Activated naive CD4-positive, alpha-beta T cell treated with anti-CD3 and anti-CD28 coated beads for 36 hours (primary cell): ENCODE data around the gene NEK6. TPM values are rescaled to one million over a fixed set of nuclear protein-coding genes. Genes with fewer than 3 reads are reported as not detected.

ENCODE experiments used
- CTCF ChIA-PET: fragments of 350-600 bp; sonication (Branson Sonifier 250); formaldehyde crosslinking; loops from one replicate; lab custom pipeline; 2021; ENCODE audit warnings: antibody characterized with exemption; lab: Charles Lee
- DNase-seq: peaks from one replicate; pipeline ENCODE4 v3.0.0-alpha.2; 2020
- H3K27ac Mint-ChIP-seq: one replicate; pipeline ENCODE4 v1.8.0; 2021; ENCODE audit warnings: mild to moderate bottlenecking, mixed read lengths
- H3K27me3 Mint-ChIP-seq: one replicate; pipeline ENCODE4 v1.8.0; 2021; ENCODE audit warnings: low read depth, mixed read lengths
- H3K36me3 Mint-ChIP-seq: one replicate; pipeline ENCODE4 v1.8.0; 2021; ENCODE audit warnings: low read depth, mixed read lengths
- H3K4me1 Mint-ChIP-seq: one replicate; pipeline ENCODE4 v1.8.0; 2021; ENCODE audit warnings: low read depth, mixed read lengths
- H3K4me3 Mint-ChIP-seq: one replicate; pipeline ENCODE4 v1.8.0; 2021; ENCODE audit warnings: mild to moderate bottlenecking, moderate library complexity, mixed read lengths
- H3K9me3 Mint-ChIP-seq: one replicate; pipeline ENCODE4 v1.8.0; 2021; ENCODE audit warnings: mixed read lengths
- intact Hi-C: fragments of 100-400 bp; cut with micrococcal nuclease; formaldehyde crosslinking; loops from one replicate; pipeline ENCODE4 v1.15.1; 2023
- total RNA-seq, 2 experiments: library from RNA; stranded (reverse); gene quantifications; one replicate each; pipeline ENCODE4 v1.2.3, GENCODE V29; 2021

NEK6 gene
- total RNA-seq, 2 experiments from 2014 or later, result 0.89 to 1.5 TPM

- H3K4me1 Mint-ChIP-seq, result peaks cover 25% of the 10 kb centered on the region
- CTCF ChIA-PET, result interaction anchor here (2.2 kb wide), 1 partner anchor 130 kb away, joined by 5 read pairs; no protein-coding TSS in a partner anchor
- peaks cover 46% of the 10 kb centered on the region for H3K27me3 Mint-ChIP-seq
- no peaks in the 10 kb centered on the region for H3K9me3 Mint-ChIP-seq
- H3K4me3 Mint-ChIP-seq, result peak overlapping the region; percentile 75
- no peak overlapping the region for H3K27ac Mint-ChIP-seq
- intact Hi-C loops, result no loop called here
- DNase-seq, result no peak
- H3K36me3 Mint-ChIP-seq, result peaks cover 2% of the 10 kb centered on the region
Observed at GRCh38 chr9:124256517-124257069, 1.2 kb upstream of the NEK6 start.

GRCh38 chr9:124257070-124257843, 492 bp upstream of the NEK6 start:
- H3K4me3 Mint-ChIP-seq, result peak overlapping the region; percentile 75
- intact Hi-C loops, result no loop called here
- H3K4me1 Mint-ChIP-seq, result peaks cover 25% of the 10 kb centered on the region
- peaks cover 2% of the 10 kb centered on the region for H3K36me3 Mint-ChIP-seq
- peaks cover 53% of the 10 kb centered on the region for H3K27me3 Mint-ChIP-seq
- no peak for DNase-seq
- no peak overlapping the region for H3K27ac Mint-ChIP-seq
- no peaks in the 10 kb centered on the region for H3K9me3 Mint-ChIP-seq
- CTCF ChIA-PET, result no interaction called here

- CTCF ChIA-PET, result no interaction called here
- Mint-ChIP-seq H3K4me1 (peaks cover 25% of the 10 kb centered on the region), H3K9me3 (no peaks in the 10 kb centered on the region), H3K36me3 (peaks cover 2% of the 10 kb centered on the region), H3K27ac (no peak overlapping the region), H3K4me3 (peak overlapping the region; percentile 80), H3K27me3 (peaks cover 55% of the 10 kb centered on the region)
- DNase-seq, result no peak
- intact Hi-C loops, result no loop called here
Observed at GRCh38 chr9:124258607-124259157, 933 bp downstream of the NEK6 start.

GRCh38 chr9:124259158-124259808, 1.5 kb downstream of the NEK6 start:
- Mint-ChIP-seq H3K4me1 (peaks cover 19% of the 10 kb centered on the region), H3K4me3 (peak overlapping the region; percentile 57), H3K9me3 (no peaks in the 10 kb centered on the region), H3K27me3 (peaks cover 55% of the 10 kb centered on the region), H3K27ac (no peak overlapping the region), H3K36me3 (peaks cover 2% of the 10 kb centered on the region)
- DNase-seq, result no peak
- intact Hi-C loops, result no loop called here
- CTCF ChIA-PET, result no interaction called here

- intact Hi-C loops, result no loop called here
- H3K4me3 Mint-ChIP-seq, result no peak overlapping the region
- H3K4me1 Mint-ChIP-seq, result peaks cover 9% of the 10 kb centered on the region
- peaks cover 2% of the 10 kb centered on the region for H3K36me3 Mint-ChIP-seq
- no peaks in the 10 kb centered on the region for H3K9me3 Mint-ChIP-seq
- peaks cover 55% of the 10 kb centered on the region for H3K27me3 Mint-ChIP-seq
- CTCF ChIA-PET, result no interaction called here
- H3K27ac Mint-ChIP-seq, result no peak overlapping the region
- DNase-seq, result no peak
Observed at GRCh38 chr9:124260769-124261603, 3.2 kb downstream of the NEK6 start.

GRCh38 chr9:124261736-124262648, 4.2 kb downstream of the NEK6 start:
- intact Hi-C loops, result no loop called here
- Mint-ChIP-seq H3K4me1 (peaks cover 9% of the 10 kb centered on the region), H3K27me3 (peaks cover 46% of the 10 kb centered on the region), H3K36me3 (peaks cover under 1% of the 10 kb centered on the region), H3K4me3 (no peak overlapping the region), H3K27ac (no peak overlapping the region), H3K9me3 (no peaks in the 10 kb centered on the region)
- CTCF ChIA-PET, result no interaction called here
- DNase-seq, result no peak

- Mint-ChIP-seq H3K9me3 (no peaks in the 10 kb centered on the region), H3K4me3 (no peak overlapping the region), H3K27ac (no peak overlapping the region), H3K27me3 (peaks cover 40% of the 10 kb centered on the region), H3K36me3 (no peaks in the 10 kb centered on the region), H3K4me1 (peaks cover 5% of the 10 kb centered on the region)
- intact Hi-C loops, result no loop called here
- DNase-seq, result no peak
- CTCF ChIA-PET, result no interaction called here
Observed at GRCh38 chr9:124262649-124262972, 4.9 kb downstream of the NEK6 start.

- peaks cover 4% of the 10 kb centered on the region for H3K4me1 Mint-ChIP-seq
- H3K9me3 Mint-ChIP-seq, result no peaks in the 10 kb centered on the region
- CTCF ChIA-PET, result no interaction called here
- H3K4me3 Mint-ChIP-seq, result no peak overlapping the region
- no peak overlapping the region for H3K27ac Mint-ChIP-seq
- H3K36me3 Mint-ChIP-seq, result no peaks in the 10 kb centered on the region
- no peak for DNase-seq
- intact Hi-C loops, result no loop called here
- H3K27me3 Mint-ChIP-seq, result peaks cover 39% of the 10 kb centered on the region
Observed at GRCh38 chr9:124263213-124263612, 5.5 kb downstream of the NEK6 start.

- Mint-ChIP-seq H3K27ac (no peak overlapping the region), H3K4me1 (no peaks in the 10 kb centered on the region), H3K9me3 (no peaks in the 10 kb centered on the region), H3K36me3 (no peaks in the 10 kb centered on the region), H3K4me3 (no peak overlapping the region), H3K27me3 (peaks cover 32% of the 10 kb centered on the region)
- intact Hi-C loops, result no loop called here
- CTCF ChIA-PET, result no interaction called here
- DNase-seq, result no peak
Observed at GRCh38 chr9:124263800-124264426, 6.2 kb downstream of the NEK6 start.

GRCh38 chr9:124264823-124265233, 7.1 kb downstream of the NEK6 start:
- H3K36me3 Mint-ChIP-seq, result no peaks in the 10 kb centered on the region
- H3K27ac Mint-ChIP-seq, result no peak overlapping the region
- CTCF ChIA-PET, result no interaction called here
- H3K4me1 Mint-ChIP-seq, result no peaks in the 10 kb centered on the region
- H3K9me3 Mint-ChIP-seq, result no peaks in the 10 kb centered on the region
- peaks cover 25% of the 10 kb centered on the region for H3K27me3 Mint-ChIP-seq
- no peak for DNase-seq
- intact Hi-C loops, result no loop called here
- H3K4me3 Mint-ChIP-seq, result no peak overlapping the region

GRCh38 chr9:124265551-124265950, 7.8 kb downstream of the NEK6 start:
- Mint-ChIP-seq H3K36me3 (no peaks in the 10 kb centered on the region), H3K4me1 (no peaks in the 10 kb centered on the region), H3K27me3 (peaks cover 19% of the 10 kb centered on the region), H3K9me3 (no peaks in the 10 kb centered on the region), H3K27ac (no peak overlapping the region), H3K4me3 (no peak overlapping the region)
- CTCF ChIA-PET, result no interaction called here
- intact Hi-C loops, result no loop called here
- no peak for DNase-seq
